ENCODE measurements around the gene KCTD17. TPM values are rescaled to one million over a fixed set of nuclear protein-coding genes. Genes with fewer than 3 reads are reported as not detected.

KCTD17 gene
- total RNA-seq, 1 experiment from 2014 or later: 29.4 TPM

DNA sequence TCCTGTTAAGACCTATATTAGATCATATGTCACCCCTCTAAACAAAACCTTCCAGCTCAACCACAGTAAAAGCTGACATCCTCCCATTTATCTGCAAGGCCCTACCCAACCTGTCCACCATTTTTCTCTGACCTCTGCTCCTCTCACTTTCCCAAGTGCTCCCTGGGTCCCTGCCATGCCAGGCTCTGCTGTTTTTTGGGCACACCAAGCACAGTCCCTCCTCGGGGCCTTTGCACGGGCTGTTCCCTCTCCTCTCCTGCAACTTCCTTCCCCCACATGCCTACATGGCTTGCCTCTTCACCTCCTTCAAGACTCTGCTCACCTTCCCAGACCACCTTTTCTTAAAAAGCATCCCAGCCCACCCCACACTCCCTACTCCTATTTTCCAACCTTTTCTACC lies 42.1 kb upstream of the KCTD17 start:
- H3K4me3 Mint-ChIP-seq: no peak overlapping the region
- no peaks in the 10 kb centered on the region for H3K36me3 Mint-ChIP-seq
- peaks cover 5% of the 10 kb centered on the region; the same call in 1 of the 2 replicates for H3K9me3 Mint-ChIP-seq
- CTCF ChIA-PET: interaction anchor here (1.3 kb wide), 1 partner anchor 12 kb away, joined by 3 read pairs; no protein-coding TSS in a partner anchor
- POLR2A ChIA-PET: interaction anchor here (0.8 kb wide), 1 partner anchor 10 kb away, joined by 3 read pairs; the partner anchor contains the start of gene MPST
- H3K27ac Mint-ChIP-seq: no peak overlapping the region
- peaks cover 43% of the 10 kb centered on the region for H3K27me3 Mint-ChIP-seq (ENCODE audit: low read depth)
- no peak for TF ChIP-seq IRF2 (CRISPR knock-in tag; IDR thresholded peaks at IDR 0.05; ENCODE audit: borderline replicate concordance, low read depth)
- TF ChIP-seq, protein P1, sequence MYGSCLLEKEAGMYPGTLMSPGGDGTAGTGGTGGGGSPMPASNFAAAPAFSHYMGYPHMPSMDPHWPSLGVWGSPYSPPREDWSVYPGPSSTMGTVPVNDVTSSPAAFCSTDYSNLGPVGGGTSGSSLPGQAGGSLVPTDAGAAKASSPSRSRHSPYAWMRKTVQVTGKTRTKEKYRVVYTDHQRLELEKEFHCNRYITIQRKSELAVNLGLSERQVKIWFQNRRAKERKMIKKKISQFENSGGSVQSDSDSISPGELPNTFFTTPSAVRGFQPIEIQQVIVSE (CRISPR knock-in tag; IDR thresholded peaks at IDR 0.05; ENCODE audit: borderline replicate concordance): no peak
- TF ChIP-seq, protein P2, sequence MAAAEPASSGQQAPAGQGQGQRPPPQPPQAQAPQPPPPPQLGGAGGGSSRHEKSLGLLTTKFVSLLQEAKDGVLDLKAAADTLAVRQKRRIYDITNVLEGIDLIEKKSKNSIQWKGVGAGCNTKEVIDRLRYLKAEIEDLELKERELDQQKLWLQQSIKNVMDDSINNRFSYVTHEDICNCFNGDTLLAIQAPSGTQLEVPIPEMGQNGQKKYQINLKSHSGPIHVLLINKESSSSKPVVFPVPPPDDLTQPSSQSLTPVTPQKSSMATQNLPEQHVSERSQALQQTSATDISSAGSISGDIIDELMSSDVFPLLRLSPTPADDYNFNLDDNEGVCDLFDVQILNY (CRISPR knock-in tag; IDR thresholded peaks at IDR 0.05): no peak
- TF ChIP-seq NFE2L1 (CRISPR knock-in tag; IDR thresholded peaks at IDR 0.05): no peak
- TF ChIP-seq ZBTB21 (CRISPR knock-in tag; IDR thresholded peaks at IDR 0.05; ENCODE audit: borderline replicate concordance): no peak
- no peak for TF ChIP-seq ZNF512 (CRISPR knock-in tag; IDR thresholded peaks at IDR 0.05; ENCODE audit: borderline replicate concordance)
- TF ChIP-seq ZNF671 (CRISPR knock-in tag; IDR thresholded peaks at IDR 0.05): no peak
- no peak for TF ChIP-seq ZNF317 (CRISPR knock-in tag; IDR thresholded peaks at IDR 0.05; ENCODE audit: borderline replicate concordance, low read depth)
- no peak for TF ChIP-seq MAX (CRISPR knock-in tag; IDR thresholded peaks at IDR 0.05)
- no peak for TF ChIP-seq ZSCAN18 (CRISPR knock-in tag; IDR thresholded peaks at IDR 0.05)
- TF ChIP-seq, protein P3, sequence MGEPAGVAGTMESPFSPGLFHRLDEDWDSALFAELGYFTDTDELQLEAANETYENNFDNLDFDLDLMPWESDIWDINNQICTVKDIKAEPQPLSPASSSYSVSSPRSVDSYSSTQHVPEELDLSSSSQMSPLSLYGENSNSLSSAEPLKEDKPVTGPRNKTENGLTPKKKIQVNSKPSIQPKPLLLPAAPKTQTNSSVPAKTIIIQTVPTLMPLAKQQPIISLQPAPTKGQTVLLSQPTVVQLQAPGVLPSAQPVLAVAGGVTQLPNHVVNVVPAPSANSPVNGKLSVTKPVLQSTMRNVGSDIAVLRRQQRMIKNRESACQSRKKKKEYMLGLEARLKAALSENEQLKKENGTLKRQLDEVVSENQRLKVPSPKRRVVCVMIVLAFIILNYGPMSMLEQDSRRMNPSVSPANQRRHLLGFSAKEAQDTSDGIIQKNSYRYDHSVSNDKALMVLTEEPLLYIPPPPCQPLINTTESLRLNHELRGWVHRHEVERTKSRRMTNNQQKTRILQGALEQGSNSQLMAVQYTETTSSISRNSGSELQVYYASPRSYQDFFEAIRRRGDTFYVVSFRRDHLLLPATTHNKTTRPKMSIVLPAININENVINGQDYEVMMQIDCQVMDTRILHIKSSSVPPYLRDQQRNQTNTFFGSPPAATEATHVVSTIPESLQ (CRISPR knock-in tag; IDR thresholded peaks at IDR 0.05): no peak
- TF ChIP-seq, protein P4, sequence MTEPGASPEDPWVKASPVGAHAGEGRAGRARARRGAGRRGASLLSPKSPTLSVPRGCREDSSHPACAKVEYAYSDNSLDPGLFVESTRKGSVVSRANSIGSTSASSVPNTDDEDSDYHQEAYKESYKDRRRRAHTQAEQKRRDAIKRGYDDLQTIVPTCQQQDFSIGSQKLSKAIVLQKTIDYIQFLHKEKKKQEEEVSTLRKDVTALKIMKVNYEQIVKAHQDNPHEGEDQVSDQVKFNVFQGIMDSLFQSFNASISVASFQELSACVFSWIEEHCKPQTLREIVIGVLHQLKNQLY (CRISPR knock-in tag; IDR thresholded peaks at IDR 0.05): no peak
- TF ChIP-seq ATF2 (CRISPR knock-in tag; IDR thresholded peaks at IDR 0.05; ENCODE audit: borderline replicate concordance, low read depth): no peak
- TF ChIP-seq ZNF138 (CRISPR knock-in tag; conservative IDR thresholded peaks at IDR 0.05): no peak
- TF ChIP-seq MXD4 (CRISPR knock-in tag; IDR thresholded peaks at IDR 0.05; ENCODE audit: borderline replicate concordance): no peak
- TF ChIP-seq, protein P5, sequence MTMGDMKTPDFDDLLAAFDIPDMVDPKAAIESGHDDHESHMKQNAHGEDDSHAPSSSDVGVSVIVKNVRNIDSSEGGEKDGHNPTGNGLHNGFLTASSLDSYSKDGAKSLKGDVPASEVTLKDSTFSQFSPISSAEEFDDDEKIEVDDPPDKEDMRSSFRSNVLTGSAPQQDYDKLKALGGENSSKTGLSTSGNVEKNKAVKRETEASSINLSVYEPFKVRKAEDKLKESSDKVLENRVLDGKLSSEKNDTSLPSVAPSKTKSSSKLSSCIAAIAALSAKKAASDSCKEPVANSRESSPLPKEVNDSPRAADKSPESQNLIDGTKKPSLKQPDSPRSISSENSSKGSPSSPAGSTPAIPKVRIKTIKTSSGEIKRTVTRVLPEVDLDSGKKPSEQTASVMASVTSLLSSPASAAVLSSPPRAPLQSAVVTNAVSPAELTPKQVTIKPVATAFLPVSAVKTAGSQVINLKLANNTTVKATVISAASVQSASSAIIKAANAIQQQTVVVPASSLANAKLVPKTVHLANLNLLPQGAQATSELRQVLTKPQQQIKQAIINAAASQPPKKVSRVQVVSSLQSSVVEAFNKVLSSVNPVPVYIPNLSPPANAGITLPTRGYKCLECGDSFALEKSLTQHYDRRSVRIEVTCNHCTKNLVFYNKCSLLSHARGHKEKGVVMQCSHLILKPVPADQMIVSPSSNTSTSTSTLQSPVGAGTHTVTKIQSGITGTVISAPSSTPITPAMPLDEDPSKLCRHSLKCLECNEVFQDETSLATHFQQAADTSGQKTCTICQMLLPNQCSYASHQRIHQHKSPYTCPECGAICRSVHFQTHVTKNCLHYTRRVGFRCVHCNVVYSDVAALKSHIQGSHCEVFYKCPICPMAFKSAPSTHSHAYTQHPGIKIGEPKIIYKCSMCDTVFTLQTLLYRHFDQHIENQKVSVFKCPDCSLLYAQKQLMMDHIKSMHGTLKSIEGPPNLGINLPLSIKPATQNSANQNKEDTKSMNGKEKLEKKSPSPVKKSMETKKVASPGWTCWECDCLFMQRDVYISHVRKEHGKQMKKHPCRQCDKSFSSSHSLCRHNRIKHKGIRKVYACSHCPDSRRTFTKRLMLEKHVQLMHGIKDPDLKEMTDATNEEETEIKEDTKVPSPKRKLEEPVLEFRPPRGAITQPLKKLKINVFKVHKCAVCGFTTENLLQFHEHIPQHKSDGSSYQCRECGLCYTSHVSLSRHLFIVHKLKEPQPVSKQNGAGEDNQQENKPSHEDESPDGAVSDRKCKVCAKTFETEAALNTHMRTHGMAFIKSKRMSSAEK (CRISPR knock-in tag; IDR thresholded peaks at IDR 0.05; ENCODE audit: borderline replicate concordance): no peak
- no peak for TF ChIP-seq NR1H2 (CRISPR knock-in tag; IDR thresholded peaks at IDR 0.05)
- TF ChIP-seq JUN (CRISPR knock-in tag; IDR thresholded peaks at IDR 0.05): no peak
- TF ChIP-seq GABPB1 (CRISPR knock-in tag; IDR thresholded peaks at IDR 0.05): no peak
- no peak for TF ChIP-seq ETV6 (CRISPR knock-in tag; IDR thresholded peaks at IDR 0.05)
- DNase-seq (ENCODE audit: low spot score) (no peak), ATAC-seq (no peak)
- no peaks in the 10 kb centered on the region for H3K4me1 Mint-ChIP-seq

Measured in WTC11 (cell line).